Muscle of leg (tissue), 11 donors: ENCODE data around the gene FERD3L. TPM values are rescaled to one million over a fixed set of nuclear protein-coding genes. Genes with fewer than 3 reads are reported as not detected.

Experiments used
- DNase-seq: peaks from one replicate; pipeline ENCODE4 v3.0.0; 2013
- H3K27ac ChIP-seq: one replicate; pipeline ENCODE4 v1.5.1; 2013; ENCODE audit warnings: mild to moderate bottlenecking, low read length, control low read depth
- H3K27me3 ChIP-seq: one replicate; pipeline ENCODE4 v1.6.1; 2013; ENCODE audit warnings: low read length; ENCODE audit not compliant: control insufficient read depth, insufficient read depth
- H3K36me3 ChIP-seq: one replicate; pipeline ENCODE4 v1.6.1; 2013; ENCODE audit warnings: low read length; ENCODE audit not compliant: control insufficient read depth, insufficient read depth
- H3K4me1 ChIP-seq: one replicate; pipeline ENCODE4 v1.6.1; 2013; ENCODE audit warnings: low read length; ENCODE audit not compliant: control insufficient read depth, insufficient read depth
- H3K4me3 ChIP-seq: one replicate; pipeline ENCODE4 v1.5.1; 2013; ENCODE audit warnings: low read length, control low read depth
- H3K9me3 ChIP-seq: replicated peaks from 2 replicates; pipeline ENCODE4 v1.6.1; 2013; ENCODE audit warnings: low read depth, low read length; ENCODE audit not compliant: control insufficient read depth
- whole genome bisulfite sequencing: methylation state at CpG from one replicate; pipeline ENCODE4 v1.1.5; 2013; ENCODE audit warnings: missing lambda C conversion rate; ENCODE audit not compliant: insufficient coverage; 5-methylcytosine and 5-hydroxymethylcytosine counted together
- polyA plus RNA-seq, 8 donors: library from polyadenylated mRNA; unstranded; fragments of 120-200 nt; gene quantifications; one replicate each; pipeline versions ENCODE4 v1.2.1 to v1.2.3, GENCODE V29; 2013; ENCODE audit warnings: inconsistent platforms in 1 of 8, low replicate concordance in 1 of 8; ENCODE audit not compliant: insufficient read length in 8 of 8, insufficient read depth in 1 of 8
- total RNA-seq: library from RNA; stranded (reverse); fragments of 120-200 nt; gene quantifications from one replicate; pipeline ENCODE4 v1.2.4, GENCODE V29; 2013

FERD3L gene
- total and polyA plus RNA-seq, 9 donors = not detected

- Histone ChIP-seq H3K27me3 (peaks cover 66% of the 10 kb centered on the region), H3K36me3 (no peaks in the 10 kb centered on the region)
- no peak for DNase-seq
Measured at GRCh38 chr7:19110776-19111175, 34.4 kb downstream of the FERD3L start.

GRCh38 chr7:19110026-19110730 lies 35.0 kb downstream of the FERD3L start:
- Histone ChIP-seq H3K36me3 (no peaks in the 10 kb centered on the region), H3K4me1 (peaks cover 26% of the 10 kb centered on the region), H3K9me3 (no peaks in the 10 kb centered on the region), H3K27me3 (peaks cover 64% of the 10 kb centered on the region), H3K4me3 (no peak overlapping the region), H3K27ac (no peak overlapping the region)
- DNase-seq = no peak
- WGBS = 90% methylated on average over 1 of the region's 11 CpGs

More at GRCh38 chr7:19110776-19111175, 34.4 kb downstream of the FERD3L start:
- Histone ChIP-seq H3K9me3 (no peaks in the 10 kb centered on the region), H3K4me1 (peaks cover 26% of the 10 kb centered on the region), H3K4me3 (no peak overlapping the region), H3K27ac (no peak overlapping the region)
- WGBS = 66% methylated on average over 4 of the region's 6 CpGs

- peaks cover 67% of the 10 kb centered on the region for H3K27me3 ChIP-seq
- H3K27ac ChIP-seq = no peak overlapping the region
- H3K9me3 ChIP-seq = no peaks in the 10 kb centered on the region
- WGBS = 67% methylated on average over 5 of the region's 11 CpGs
- H3K4me3 ChIP-seq = no peak overlapping the region
- DNase-seq = no peak
- no peaks in the 10 kb centered on the region for H3K36me3 ChIP-seq
- peaks cover 26% of the 10 kb centered on the region for H3K4me1 ChIP-seq
Measured at GRCh38 chr7:19109000-19109946, 35.9 kb downstream of the FERD3L start.

- peaks cover 69% of the 10 kb centered on the region for H3K27me3 ChIP-seq
- H3K9me3 ChIP-seq = no peaks in the 10 kb centered on the region
- H3K27ac ChIP-seq = peak overlapping the region; percentile 73
- DNase-seq = peak; percentile 89
- H3K36me3 ChIP-seq = no peaks in the 10 kb centered on the region
- peaks cover 26% of the 10 kb centered on the region for H3K4me1 ChIP-seq
- 0% methylated on average over 35 of the region's 48 CpGs for WGBS
- H3K4me3 ChIP-seq = peak overlapping the region; percentile 55
Measured at GRCh38 chr7:19107356-19108146, 37.7 kb downstream of the FERD3L start.

GRCh38 chr7:19107081-19107355 lies 38.2 kb downstream of the FERD3L start:
- DNase-seq = no peak
- 0% methylated on average over 4 of the region's 6 CpGs for WGBS
- H3K36me3 ChIP-seq = no peaks in the 10 kb centered on the region
- H3K4me1 ChIP-seq = peaks cover 26% of the 10 kb centered on the region
- peak overlapping the region; percentile 55 for H3K4me3 ChIP-seq
- H3K27me3 ChIP-seq = peaks cover 64% of the 10 kb centered on the region
- H3K27ac ChIP-seq = peak overlapping the region; percentile 73
- H3K9me3 ChIP-seq = no peaks in the 10 kb centered on the region

GRCh38 chr7:19106241-19107080 lies 38.8 kb downstream of the FERD3L start:
- peaks cover 25% of the 10 kb centered on the region for H3K4me1 ChIP-seq
- DNase-seq = peak; percentile 43
- H3K27me3 ChIP-seq = peaks cover 58% of the 10 kb centered on the region
- no peaks in the 10 kb centered on the region for H3K9me3 ChIP-seq
- no peak overlapping the region for H3K27ac ChIP-seq
- WGBS = 2% methylated on average over 35 of the region's 49 CpGs
- H3K36me3 ChIP-seq = no peaks in the 10 kb centered on the region
- H3K4me3 ChIP-seq = peak overlapping the region; percentile 55

- Histone ChIP-seq H3K36me3 (no peaks in the 10 kb centered on the region), H3K27ac (no peak overlapping the region), H3K27me3 (peaks cover 52% of the 10 kb centered on the region), H3K4me3 (no peak overlapping the region), H3K4me1 (peaks cover 25% of the 10 kb centered on the region), H3K9me3 (no peaks in the 10 kb centered on the region)
- DNase-seq = no peak
- no CpG with 5 or more reads among the region's 4 CpGs for WGBS
Measured at GRCh38 chr7:19105546-19105945, 39.7 kb downstream of the FERD3L start.

GRCh38 chr7:19104811-19105210 lies 40.4 kb downstream of the FERD3L start:
- H3K27ac ChIP-seq = no peak overlapping the region
- no CpG with 5 or more reads among the region's 4 CpGs for WGBS
- no peak for DNase-seq
- no peaks in the 10 kb centered on the region for H3K36me3 ChIP-seq
- no peaks in the 10 kb centered on the region for H3K9me3 ChIP-seq
- H3K4me3 ChIP-seq = no peak overlapping the region
- peaks cover 25% of the 10 kb centered on the region for H3K4me1 ChIP-seq
- peaks cover 47% of the 10 kb centered on the region for H3K27me3 ChIP-seq

GRCh38 chr7:19102884-19103283 lies 42.3 kb downstream of the FERD3L start:
- no peak overlapping the region for H3K4me3 ChIP-seq
- 92% methylated on average over 2 of the region's 4 CpGs for WGBS
- DNase-seq = no peak
- no peaks in the 10 kb centered on the region for H3K36me3 ChIP-seq
- peaks cover 18% of the 10 kb centered on the region for H3K4me1 ChIP-seq
- no peak overlapping the region for H3K27ac ChIP-seq
- H3K9me3 ChIP-seq = no peaks in the 10 kb centered on the region
- H3K27me3 ChIP-seq = peaks cover 31% of the 10 kb centered on the region
